ENCODE data around the gene NCAN.
"Not testable (repeated sequence)": the region's sequence is repeated elsewhere in the genome, so short reads cannot be mapped to it uniquely, and the experiment has no call there.

NCAN gene

GRCh38 chr19:19170873-19171672 lies 40.7 kb upstream of the NCAN start:
- no peak overlapping the region for H3K4me3 ChIP-seq (ENCODE audit: low read depth, low read length)
- TF ChIP-seq CTCF (conservative IDR thresholded peaks at IDR 0.05; ENCODE audit: low read depth, low read length) = no peak
- no peak for DNase-seq (ENCODE audit: low read depth)

- no peak overlapping the region for H3K4me3 ChIP-seq (ENCODE audit: low read depth, low read length)
- DNase-seq (ENCODE audit: low read depth) = peak; percentile 80
- TF ChIP-seq CTCF (conservative IDR thresholded peaks at IDR 0.05; ENCODE audit: low read depth, low read length) = no peak
These were observed 39.8 kb upstream of the NCAN start for GRCh38 chr19:19171821-19172532.

- H3K4me3 ChIP-seq (ENCODE audit: low read depth, low read length); DNase-seq (ENCODE audit: low read depth): not testable (repeated sequence)
These were observed 38.5 kb upstream of the NCAN start for GRCh38 chr19:19173243-19173642.

- TF ChIP-seq CTCF (conservative IDR thresholded peaks at IDR 0.05; ENCODE audit: low read depth, low read length) = no peak
- no peak overlapping the region for H3K4me3 ChIP-seq (ENCODE audit: low read depth, low read length)
- no peak for DNase-seq (ENCODE audit: low read depth)
These were observed 34.8 kb upstream of the NCAN start for GRCh38 chr19:19176950-19177349.

GRCh38 chr19:19179548-19180441 lies 32.0 kb upstream of the NCAN start:
- H3K4me3 ChIP-seq (ENCODE audit: low read depth, low read length) = no peak overlapping the region
- no peak for DNase-seq (ENCODE audit: low read depth)
- TF ChIP-seq CTCF (conservative IDR thresholded peaks at IDR 0.05; ENCODE audit: low read depth, low read length) = no peak

- no peak overlapping the region for H3K4me3 ChIP-seq (ENCODE audit: low read depth, low read length)
- TF ChIP-seq CTCF (conservative IDR thresholded peaks at IDR 0.05; ENCODE audit: low read depth, low read length) = no peak
- no peak for DNase-seq (ENCODE audit: low read depth)
These were observed 30.2 kb upstream of the NCAN start for GRCh38 chr19:19181488-19181998.

Measured in choroid plexus epithelial cell (primary cell).